ENCODE measurements around the gene PRKCE. TPM values are rescaled to one million over a fixed set of nuclear protein-coding genes. Genes with fewer than 3 reads are reported as not detected.

PRKCE gene
- polyA plus RNA-seq, 1 experiment = 16.7 TPM

DNA sequence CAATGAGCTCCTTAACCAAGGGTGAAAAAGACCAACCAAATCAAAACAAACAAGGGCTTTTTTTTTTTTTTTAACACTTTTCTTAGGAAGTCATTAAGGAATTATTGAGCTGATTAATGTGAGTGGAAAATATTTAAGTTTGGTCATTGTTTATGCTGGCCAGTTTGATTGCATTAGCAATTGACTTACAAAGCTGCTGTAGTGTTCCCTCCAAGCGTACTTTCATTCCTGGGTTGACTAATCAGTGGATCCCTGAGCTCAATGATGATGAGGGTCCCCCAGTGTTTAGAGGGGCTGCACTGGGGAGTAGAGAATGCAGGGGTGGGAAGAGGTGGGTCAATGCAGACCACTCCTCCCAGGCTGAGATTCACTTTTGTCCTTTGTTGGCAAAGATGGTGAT lies 119.3 kb downstream of the PRKCE start:
- Histone ChIP-seq H3K27me3 (ENCODE audit: control insufficient read depth, insufficient read depth, low read length) (no peaks in the 10 kb centered on the region), H3K9me3 (ENCODE audit: control insufficient read depth, insufficient read depth, low read length) (no peaks in the 10 kb centered on the region), H3K27ac (ENCODE audit: low read depth, low read length) (peak overlapping the region; percentile 59), H3K4me3 (ENCODE audit: low read depth, low read length) (peak overlapping the region; percentile 54)
- TF ChIP-seq, protein P1, sequence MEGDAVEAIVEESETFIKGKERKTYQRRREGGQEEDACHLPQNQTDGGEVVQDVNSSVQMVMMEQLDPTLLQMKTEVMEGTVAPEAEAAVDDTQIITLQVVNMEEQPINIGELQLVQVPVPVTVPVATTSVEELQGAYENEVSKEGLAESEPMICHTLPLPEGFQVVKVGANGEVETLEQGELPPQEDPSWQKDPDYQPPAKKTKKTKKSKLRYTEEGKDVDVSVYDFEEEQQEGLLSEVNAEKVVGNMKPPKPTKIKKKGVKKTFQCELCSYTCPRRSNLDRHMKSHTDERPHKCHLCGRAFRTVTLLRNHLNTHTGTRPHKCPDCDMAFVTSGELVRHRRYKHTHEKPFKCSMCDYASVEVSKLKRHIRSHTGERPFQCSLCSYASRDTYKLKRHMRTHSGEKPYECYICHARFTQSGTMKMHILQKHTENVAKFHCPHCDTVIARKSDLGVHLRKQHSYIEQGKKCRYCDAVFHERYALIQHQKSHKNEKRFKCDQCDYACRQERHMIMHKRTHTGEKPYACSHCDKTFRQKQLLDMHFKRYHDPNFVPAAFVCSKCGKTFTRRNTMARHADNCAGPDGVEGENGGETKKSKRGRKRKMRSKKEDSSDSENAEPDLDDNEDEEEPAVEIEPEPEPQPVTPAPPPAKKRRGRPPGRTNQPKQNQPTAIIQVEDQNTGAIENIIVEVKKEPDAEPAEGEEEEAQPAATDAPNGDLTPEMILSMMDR (IDR thresholded peaks at IDR 0.05; ENCODE audit: low read depth, low read length) = no peak
- no peak for DNase-seq (ENCODE audit: low read depth, low spot score)
- ChIA-PET CTCF (interaction anchor here (0.6 to 1.3 kb wide), 3 partner anchors 8 to 208 kb away, joined by 4 to 6 read pairs (median 6); no protein-coding TSS in a partner anchor), POLR2A (interaction anchor here (0.6 to 0.9 kb wide), 4 partner anchors 14 to 120 kb away, joined by 3 to 7 read pairs (median 4); no protein-coding TSS in a partner anchor)

DNA sequence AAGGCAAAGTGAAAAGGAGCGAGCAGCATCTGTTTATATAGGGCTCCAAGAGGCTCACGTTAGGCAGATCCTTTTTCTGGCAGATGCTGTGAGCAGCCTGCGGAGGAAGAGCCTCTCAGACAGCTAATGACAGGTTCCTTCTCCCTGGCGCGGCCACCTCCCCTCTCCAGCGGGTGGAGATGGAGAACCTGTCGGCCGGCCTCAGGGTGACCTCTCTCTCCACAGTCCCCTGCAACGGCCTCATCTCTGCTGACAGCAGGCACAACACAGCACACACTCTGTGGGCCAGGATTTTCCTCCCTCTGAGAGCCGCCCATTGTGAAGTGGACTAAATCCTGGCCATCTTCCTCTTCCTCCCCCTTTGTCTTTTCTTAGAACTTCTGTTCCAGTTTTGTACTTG lies 119.8 kb downstream of the PRKCE start:
- POLR2A ChIA-PET = interaction anchor here (0.9 kb wide), 1 partner anchor 121 kb away, joined by 3 read pairs; no protein-coding TSS in a partner anchor
- Histone ChIP-seq H3K4me3 (ENCODE audit: low read depth, low read length) (peak overlapping the region; percentile 54), H3K9me3 (ENCODE audit: control insufficient read depth, insufficient read depth, low read length) (no peaks in the 10 kb centered on the region), H3K27ac (ENCODE audit: low read depth, low read length) (peak overlapping the region; percentile 59), H3K27me3 (ENCODE audit: control insufficient read depth, insufficient read depth, low read length) (no peaks in the 10 kb centered on the region)
- no peak for DNase-seq (ENCODE audit: low read depth, low spot score)
- CTCF ChIA-PET = interaction anchor here (1.2 to 1.3 kb wide), 2 partner anchors 8 to 121 kb away, joined by 4 to 6 read pairs; no protein-coding TSS in a partner anchor
- TF ChIP-seq, protein P1 (IDR thresholded peaks at IDR 0.05; ENCODE audit: low read depth, low read length) = no peak

DNA sequence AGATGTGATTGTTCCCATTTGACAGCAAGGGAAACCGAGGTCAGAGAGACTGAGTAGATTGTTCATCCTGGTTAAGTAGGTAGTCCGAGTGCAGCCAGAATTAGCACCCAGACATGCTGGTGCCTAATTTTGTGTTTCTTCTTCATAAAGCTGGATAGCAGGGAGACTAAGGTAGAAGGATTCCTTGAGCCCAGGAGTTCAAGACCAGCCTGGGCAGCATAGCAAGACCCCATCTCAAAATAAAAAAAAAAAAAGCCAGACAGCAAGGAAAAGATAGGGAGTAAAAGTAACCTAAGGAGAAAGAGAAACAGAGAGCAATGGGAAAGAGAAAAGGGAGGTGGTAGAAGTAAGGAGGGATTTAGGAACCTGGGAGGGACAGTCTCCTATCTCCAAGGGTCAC lies 120.6 kb downstream of the PRKCE start:
- ChIA-PET POLR2A (no interaction called here), CTCF (interaction anchor here (0.7 kb wide), 1 partner anchor 116 kb away, joined by 3 read pairs; no protein-coding TSS in a partner anchor)
- Histone ChIP-seq H3K27ac (ENCODE audit: low read depth, low read length) (no peak overlapping the region), H3K27me3 (ENCODE audit: control insufficient read depth, insufficient read depth, low read length) (no peaks in the 10 kb centered on the region), H3K4me3 (ENCODE audit: low read depth, low read length) (no peak overlapping the region), H3K9me3 (ENCODE audit: control insufficient read depth, insufficient read depth, low read length) (no peaks in the 10 kb centered on the region)
- DNase-seq (ENCODE audit: low read depth, low spot score) = no peak
- TF ChIP-seq, protein P1 (IDR thresholded peaks at IDR 0.05; ENCODE audit: low read depth, low read length) = no peak

DNA sequence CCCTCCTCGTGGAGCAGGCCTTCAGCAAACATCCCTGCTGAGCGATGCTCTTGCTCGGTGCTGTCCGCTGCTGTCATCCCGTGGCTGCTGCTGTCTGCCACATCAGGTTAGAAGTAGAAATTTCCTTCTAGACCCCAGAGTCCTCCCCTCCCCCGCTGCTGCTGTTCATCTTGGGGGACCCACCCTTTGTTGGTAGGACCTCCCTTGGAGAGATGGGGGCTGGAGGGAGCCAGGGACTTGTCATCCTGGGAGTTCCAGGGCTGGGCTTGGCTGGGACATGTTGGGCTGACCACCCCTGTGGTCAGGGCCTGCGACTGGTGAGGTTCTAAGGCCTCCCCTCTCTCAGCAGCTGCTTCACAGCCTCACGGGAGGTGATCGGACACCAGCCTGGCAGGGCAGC lies 122.4 kb downstream of the PRKCE start:
- Histone ChIP-seq H3K9me3 (ENCODE audit: control insufficient read depth, insufficient read depth, low read length) (no peaks in the 10 kb centered on the region), H3K4me3 (ENCODE audit: low read depth, low read length) (no peak overlapping the region), H3K27ac (ENCODE audit: low read depth, low read length) (no peak overlapping the region), H3K27me3 (ENCODE audit: control insufficient read depth, insufficient read depth, low read length) (no peaks in the 10 kb centered on the region)
- POLR2A ChIA-PET = no interaction called here
- CTCF ChIA-PET = no interaction called here
- TF ChIP-seq, protein P1 (IDR thresholded peaks at IDR 0.05; ENCODE audit: low read depth, low read length) = no peak
- no peak for DNase-seq (ENCODE audit: low read depth, low spot score)

DNA sequence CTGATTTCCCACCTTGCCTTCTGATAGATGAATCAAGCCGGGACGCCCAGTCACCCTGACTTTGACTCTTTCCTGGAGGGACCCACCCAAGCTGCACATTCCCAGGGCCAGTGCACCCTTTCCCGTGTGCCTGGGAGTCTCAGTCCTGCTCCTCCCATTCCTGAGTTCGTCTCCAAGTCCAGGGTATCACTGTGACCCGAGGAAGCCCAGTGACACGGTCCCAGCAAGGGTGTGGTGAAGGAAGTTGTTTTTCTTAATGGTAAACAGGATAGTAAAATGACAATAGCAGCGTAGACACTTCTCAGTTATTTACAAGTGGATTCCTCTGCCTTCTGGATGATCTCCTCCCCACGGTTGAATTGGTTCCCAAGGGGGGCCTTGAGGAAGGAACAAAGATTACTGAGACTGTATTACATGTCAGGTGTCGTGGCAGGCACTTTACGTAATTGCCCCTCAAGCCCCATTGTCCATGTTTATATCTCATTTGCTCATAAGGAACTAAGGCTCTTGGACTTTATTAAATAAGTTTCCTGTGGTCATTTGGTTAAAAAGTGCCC lies 123.3 kb downstream of the PRKCE start:
- no peak overlapping the region for H3K4me3 ChIP-seq (ENCODE audit: low read depth, low read length)
- TF ChIP-seq, protein P1 (IDR thresholded peaks at IDR 0.05; ENCODE audit: low read depth, low read length) = no peak
- POLR2A ChIA-PET = no interaction called here
- H3K9me3 ChIP-seq (ENCODE audit: control insufficient read depth, insufficient read depth, low read length) = no peaks in the 10 kb centered on the region
- no peak overlapping the region for H3K27ac ChIP-seq (ENCODE audit: low read depth, low read length)
- no peak for DNase-seq (ENCODE audit: low read depth, low spot score)
- CTCF ChIA-PET = no interaction called here
- H3K27me3 ChIP-seq (ENCODE audit: control insufficient read depth, insufficient read depth, low read length) = no peaks in the 10 kb centered on the region
